HL-60 (cell line): Measurements from ENCODE around the gene PLBD2.

Source experiments
- DNase-seq, 2 experiments: peaks; one replicate each; pipeline ENCODE4 v3.0.0-alpha.2; 2010 to 2020; ENCODE audit warnings: low read depth in 1 of 2, low spot score in 1 of 2
- H3K27ac ChIP-seq: fragments of 250-450 bp; sonication (Bioruptor Pico); replicated peaks from 2 replicates; pipeline ENCODE4 v1.5.1; 2020; ENCODE audit warnings: mild to moderate bottlenecking, moderate library complexity
- H3K27me3 ChIP-seq: fragments of 250-450 bp; sonication (Bioruptor Pico); 2 replicates; pipeline ENCODE4 v1.5.1; 2021; ENCODE audit warnings: mild to moderate bottlenecking, moderate library complexity; ENCODE audit not compliant: insufficient read depth, poor library complexity, severe bottlenecking
- H3K4me3 ChIP-seq: replicated peaks from 2 replicates; pipeline ENCODE4 v1.5.1; 2011; ENCODE audit warnings: mild to moderate bottlenecking, control low read depth, low read length; ENCODE audit not compliant: insufficient read depth
- GABPA ChIP-seq: IDR thresholded peaks from 2 replicates; pipeline ENCODE4 v1.6.1; 2012; ENCODE audit warnings: low read depth
- POLR2AphosphoS5 ChIP-seq: IDR thresholded peaks from 2 replicates; pipeline ENCODE4 v1.6.1; 2012; ENCODE audit warnings: low read depth
- SPI1 ChIP-seq: IDR thresholded peaks from 2 replicates; pipeline ENCODE4 v1.6.1; 2012; ENCODE audit warnings: low read depth, mild to moderate bottlenecking, borderline replicate concordance
- TF ChIP-seq, protein P1 (sequence below): IDR thresholded peaks from one replicate; pipeline ENCODE4 v1.5.1; 2011; ENCODE audit warnings: low read length, control low read depth, inconsistent platforms; ENCODE audit not compliant: insufficient read depth
- TF ChIP-seq, protein P2 (sequence below): IDR thresholded peaks from 2 replicates; pipeline ENCODE4 v1.6.1; 2012; ENCODE audit warnings: low read depth; ENCODE audit not compliant: insufficient replicate concordance

Gene PLBD2

DNA sequence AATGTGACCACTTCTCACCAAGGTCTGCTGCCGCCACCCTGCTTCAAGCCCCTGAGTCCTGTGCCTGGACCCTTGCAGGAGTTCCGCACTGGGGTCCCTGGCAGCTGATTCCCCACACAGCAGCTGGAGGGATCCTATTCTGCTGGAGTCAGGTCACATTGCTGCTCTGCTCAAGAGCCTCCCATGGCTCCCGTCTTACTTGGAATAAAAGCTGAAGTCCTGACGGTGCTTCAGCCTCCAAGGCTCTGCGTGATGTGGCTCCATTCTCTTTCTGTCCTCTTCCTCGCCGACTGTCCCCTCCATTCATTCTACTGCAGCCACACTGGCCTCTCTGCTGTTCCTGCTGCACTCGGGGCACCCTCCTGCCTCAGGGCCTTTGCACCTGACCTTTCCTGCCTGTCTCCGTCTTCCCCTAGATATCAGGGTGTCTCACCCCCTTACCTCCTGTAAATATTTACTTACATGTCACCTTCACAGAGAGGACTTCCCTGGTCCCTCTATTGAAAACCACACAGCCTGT, 56.2 kb downstream of the PLBD2 start:
- Histone ChIP-seq H3K27me3 (no peaks in the 10 kb centered on the region), H3K4me3 (no peak overlapping the region), H3K27ac (no peak overlapping the region)
- no peak for TF ChIP-seq POLR2AphosphoS5
- TF ChIP-seq, protein P1, sequence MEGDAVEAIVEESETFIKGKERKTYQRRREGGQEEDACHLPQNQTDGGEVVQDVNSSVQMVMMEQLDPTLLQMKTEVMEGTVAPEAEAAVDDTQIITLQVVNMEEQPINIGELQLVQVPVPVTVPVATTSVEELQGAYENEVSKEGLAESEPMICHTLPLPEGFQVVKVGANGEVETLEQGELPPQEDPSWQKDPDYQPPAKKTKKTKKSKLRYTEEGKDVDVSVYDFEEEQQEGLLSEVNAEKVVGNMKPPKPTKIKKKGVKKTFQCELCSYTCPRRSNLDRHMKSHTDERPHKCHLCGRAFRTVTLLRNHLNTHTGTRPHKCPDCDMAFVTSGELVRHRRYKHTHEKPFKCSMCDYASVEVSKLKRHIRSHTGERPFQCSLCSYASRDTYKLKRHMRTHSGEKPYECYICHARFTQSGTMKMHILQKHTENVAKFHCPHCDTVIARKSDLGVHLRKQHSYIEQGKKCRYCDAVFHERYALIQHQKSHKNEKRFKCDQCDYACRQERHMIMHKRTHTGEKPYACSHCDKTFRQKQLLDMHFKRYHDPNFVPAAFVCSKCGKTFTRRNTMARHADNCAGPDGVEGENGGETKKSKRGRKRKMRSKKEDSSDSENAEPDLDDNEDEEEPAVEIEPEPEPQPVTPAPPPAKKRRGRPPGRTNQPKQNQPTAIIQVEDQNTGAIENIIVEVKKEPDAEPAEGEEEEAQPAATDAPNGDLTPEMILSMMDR = no peak
- no peak for DNase-seq

DNA sequence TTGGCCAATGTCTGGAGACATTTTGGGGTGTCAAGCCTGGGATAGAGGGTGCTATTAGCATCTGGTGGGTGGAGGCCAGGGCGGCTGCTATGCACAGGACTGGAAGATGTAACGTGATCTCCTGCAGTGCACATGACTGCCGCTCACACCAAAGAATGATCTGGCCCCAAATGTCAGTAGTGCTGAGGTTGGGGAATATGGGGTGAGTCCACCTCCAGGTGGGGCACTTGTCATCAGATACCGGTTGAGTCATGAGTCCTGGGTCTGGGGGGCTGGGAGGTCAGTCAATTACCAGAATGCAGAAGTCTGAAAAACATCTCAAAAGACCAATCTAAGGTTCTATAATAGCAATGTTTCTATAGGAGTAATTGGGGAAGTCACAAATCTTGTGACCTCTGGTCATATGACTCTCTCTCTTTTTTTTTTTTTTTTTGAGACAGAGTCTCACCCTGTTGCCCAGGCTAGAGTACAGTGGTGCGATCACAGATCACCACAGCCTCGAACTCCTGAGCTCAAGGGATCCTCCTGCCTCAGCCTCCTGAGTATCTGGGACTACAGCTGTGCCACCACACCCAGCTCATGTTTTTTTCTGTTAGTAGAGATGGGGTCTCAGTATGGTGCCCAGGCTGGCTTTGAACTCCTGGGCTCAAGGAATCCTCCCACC, 57.8 kb downstream of the PLBD2 start:
- DNase-seq = peak in 1 of 2 experiments; percentile 51
- Histone ChIP-seq H3K27me3 (no peaks in the 10 kb centered on the region), H3K27ac (peak overlapping the region; percentile 36), H3K4me3 (no peak overlapping the region)
- peak; percentile 88; the same call in 1 of the 2 replicates for TF ChIP-seq SPI1
- TF ChIP-seq, protein P1 = no peak

DNA sequence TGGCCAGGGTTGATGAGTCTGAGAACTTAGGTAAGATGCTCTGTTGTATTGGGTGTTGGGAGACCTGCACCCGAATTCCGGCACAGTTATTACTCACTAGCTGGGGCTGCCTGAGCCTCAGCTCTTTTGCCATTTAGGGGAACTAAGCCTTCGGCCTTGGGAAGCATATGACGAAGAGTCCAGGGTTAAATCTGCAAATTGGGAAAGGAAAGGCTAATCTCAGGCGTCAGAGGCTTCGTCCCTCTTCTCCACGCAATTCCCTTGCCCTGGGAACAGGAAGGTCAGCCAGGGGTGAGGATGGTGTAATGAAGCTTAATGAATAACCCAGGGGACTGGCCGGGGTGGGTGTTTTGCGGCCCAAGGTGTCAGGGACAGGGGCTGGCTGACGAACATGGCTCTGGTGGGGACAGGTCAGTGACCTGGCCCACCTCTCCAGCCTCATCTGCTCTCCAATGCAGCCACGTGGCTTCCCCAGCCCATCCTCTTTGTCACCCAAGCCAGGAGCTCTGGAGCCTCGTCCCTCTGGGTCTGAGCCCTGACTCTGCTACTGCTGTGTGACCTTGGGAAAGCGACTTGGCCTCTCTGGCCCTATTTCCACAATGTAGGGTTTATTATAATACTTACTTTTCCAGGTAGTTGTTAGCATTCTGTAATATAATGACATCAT, 60.0 kb downstream of the PLBD2 start:
- H3K27ac ChIP-seq = no peak overlapping the region
- DNase-seq = no peak
- TF ChIP-seq, protein P1 = no peak
- TF ChIP-seq POLR2AphosphoS5 (no peak), SPI1 (no peak), GABPA (no peak)
- TF ChIP-seq, protein P2, sequence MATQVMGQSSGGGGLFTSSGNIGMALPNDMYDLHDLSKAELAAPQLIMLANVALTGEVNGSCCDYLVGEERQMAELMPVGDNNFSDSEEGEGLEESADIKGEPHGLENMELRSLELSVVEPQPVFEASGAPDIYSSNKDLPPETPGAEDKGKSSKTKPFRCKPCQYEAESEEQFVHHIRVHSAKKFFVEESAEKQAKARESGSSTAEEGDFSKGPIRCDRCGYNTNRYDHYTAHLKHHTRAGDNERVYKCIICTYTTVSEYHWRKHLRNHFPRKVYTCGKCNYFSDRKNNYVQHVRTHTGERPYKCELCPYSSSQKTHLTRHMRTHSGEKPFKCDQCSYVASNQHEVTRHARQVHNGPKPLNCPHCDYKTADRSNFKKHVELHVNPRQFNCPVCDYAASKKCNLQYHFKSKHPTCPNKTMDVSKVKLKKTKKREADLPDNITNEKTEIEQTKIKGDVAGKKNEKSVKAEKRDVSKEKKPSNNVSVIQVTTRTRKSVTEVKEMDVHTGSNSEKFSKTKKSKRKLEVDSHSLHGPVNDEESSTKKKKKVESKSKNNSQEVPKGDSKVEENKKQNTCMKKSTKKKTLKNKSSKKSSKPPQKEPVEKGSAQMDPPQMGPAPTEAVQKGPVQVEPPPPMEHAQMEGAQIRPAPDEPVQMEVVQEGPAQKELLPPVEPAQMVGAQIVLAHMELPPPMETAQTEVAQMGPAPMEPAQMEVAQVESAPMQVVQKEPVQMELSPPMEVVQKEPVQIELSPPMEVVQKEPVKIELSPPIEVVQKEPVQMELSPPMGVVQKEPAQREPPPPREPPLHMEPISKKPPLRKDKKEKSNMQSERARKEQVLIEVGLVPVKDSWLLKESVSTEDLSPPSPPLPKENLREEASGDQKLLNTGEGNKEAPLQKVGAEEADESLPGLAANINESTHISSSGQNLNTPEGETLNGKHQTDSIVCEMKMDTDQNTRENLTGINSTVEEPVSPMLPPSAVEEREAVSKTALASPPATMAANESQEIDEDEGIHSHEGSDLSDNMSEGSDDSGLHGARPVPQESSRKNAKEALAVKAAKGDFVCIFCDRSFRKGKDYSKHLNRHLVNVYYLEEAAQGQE = no peak
- no peaks in the 10 kb centered on the region for H3K27me3 ChIP-seq
- H3K4me3 ChIP-seq = no peak overlapping the region

DNA sequence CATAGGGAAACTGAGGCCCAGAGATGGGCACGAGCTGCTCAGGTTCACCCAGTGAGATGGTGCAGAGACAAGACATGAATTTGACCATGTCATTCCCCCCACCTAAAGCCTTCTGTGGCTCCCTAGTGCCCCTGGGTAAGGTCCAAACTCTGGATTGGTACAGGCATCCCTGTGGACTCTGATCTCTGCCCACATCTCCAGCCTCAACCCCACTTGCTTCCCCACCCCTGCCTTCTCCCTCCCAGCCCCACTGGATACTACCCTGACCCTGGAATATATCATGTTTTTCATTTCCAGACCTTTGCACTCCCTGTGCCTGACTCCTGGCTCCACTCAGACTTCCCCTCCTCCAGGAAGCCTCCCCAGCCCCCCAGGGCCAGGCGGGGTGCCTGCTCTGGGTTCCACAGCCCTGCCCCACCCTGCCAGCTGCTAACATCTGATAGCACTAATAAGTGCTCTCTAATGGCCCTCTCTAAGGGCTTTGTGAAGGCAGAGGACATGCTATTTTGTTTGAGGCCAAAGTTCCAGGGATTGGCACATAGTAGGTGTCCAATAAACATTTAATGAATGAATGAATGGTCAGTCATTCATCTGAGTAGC, 62.7 kb downstream of the PLBD2 start:
- H3K27ac ChIP-seq = no peak overlapping the region
- DNase-seq = no peak
- H3K4me3 ChIP-seq = no peak overlapping the region
- TF ChIP-seq, protein P2 = no peak
- no peak for TF ChIP-seq POLR2AphosphoS5
- H3K27me3 ChIP-seq = no peaks in the 10 kb centered on the region
